NCI-H2196 treated with DMSO at 0.1 percent for 48 hours (cell line): Measurements from ENCODE around the gene NAALADL2.
"Not testable (repeated sequence)": the region's sequence is repeated elsewhere in the genome, so short reads cannot be mapped to it uniquely, and the experiment has no call there.

ENCODE experiments used
- DNase-seq: peaks from one replicate; lab custom pipeline; 2025; ENCODE audit not compliant: unreplicated experiment; lab: John Stamatoyannopoulos, UW

Gene NAALADL2

DNA sequence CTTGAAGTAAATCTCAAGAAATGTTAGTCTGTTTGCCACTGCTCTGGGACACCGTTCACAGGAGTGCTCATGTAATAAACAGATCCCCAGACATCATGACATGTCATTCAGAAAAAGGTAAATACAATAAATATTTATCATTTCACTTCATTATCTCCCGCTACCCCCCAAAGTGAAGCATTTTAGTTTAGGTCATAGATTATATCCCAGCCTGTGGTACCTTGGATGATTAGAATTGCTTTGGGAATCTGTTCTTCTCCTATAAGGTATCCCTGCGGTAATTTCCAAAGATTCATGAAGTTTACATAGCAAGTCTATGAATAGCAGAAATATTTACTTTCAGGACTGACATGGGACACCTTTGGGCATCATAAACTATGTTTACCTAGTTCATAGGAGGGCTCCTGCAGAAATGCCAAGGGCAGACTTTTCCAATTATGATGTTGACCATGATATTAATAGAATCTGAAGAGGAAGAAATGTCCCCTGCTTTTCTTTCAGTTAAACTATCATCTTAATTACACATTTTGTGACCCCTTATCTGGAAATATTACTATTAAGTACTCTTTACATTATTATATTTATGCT is 268.0 kb downstream of the NAALADL2 start:
- no peak for DNase-seq

DNA sequence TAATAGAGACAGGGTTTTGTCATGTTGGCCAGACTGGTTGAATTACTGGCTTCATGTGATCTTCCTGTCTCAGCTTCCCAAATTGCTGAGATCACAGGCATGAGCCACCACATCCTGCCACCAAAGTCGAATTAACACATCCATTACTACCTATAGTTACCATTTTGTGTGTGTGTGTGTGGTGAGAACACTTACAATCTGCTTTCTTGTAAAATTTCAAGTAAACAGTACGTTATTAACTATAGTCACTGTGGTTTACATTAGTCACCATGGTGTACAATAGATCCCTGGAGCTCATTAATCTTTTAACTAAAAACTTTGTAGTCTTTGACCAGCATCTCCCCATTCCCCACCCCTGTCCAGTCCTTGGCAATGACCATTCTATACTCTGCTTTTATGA is 270.0 kb downstream of the NAALADL2 start:
- DNase-seq: no peak

DNA sequence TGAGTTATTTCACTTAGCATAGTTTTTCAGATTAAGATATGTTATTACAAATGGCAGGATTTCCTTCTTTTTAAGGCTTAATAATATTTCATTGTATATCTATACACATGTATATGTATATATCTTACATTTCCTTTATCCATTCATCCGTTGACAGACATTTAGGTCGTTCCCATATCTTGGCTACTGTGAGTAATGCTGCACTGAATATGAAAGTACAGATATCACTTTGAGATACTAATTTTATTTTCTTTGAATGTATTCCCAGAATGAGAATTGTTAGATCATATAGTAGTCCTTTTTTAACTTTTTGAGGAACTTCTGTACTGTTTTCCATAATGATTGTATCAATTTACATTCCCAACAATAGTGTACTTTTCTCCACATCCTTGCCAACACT is 270.4 kb downstream of the NAALADL2 start:
- DNase-seq: no peak

DNA sequence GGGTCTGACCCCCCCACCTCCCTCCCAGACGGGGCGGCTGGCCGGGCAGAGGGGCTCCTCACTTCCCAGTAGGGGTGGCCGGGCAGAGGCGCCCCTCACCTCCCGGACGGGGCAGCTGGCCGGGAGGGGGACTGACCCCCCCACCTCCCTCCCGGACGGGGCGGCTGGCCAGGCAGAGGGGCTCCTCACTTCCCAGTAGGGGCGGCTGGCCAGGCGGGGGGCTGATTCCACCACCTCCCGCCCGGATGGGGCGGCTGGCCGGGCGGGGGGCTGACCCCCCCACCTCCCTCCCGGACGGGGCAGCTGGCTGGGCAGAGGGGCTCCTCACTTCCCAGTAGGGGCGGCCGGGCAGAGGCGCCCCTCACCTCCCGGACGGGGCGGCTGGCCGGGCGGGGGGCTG is 272.7 kb downstream of the NAALADL2 start:
- DNase-seq: not testable (repeated sequence)

DNA sequence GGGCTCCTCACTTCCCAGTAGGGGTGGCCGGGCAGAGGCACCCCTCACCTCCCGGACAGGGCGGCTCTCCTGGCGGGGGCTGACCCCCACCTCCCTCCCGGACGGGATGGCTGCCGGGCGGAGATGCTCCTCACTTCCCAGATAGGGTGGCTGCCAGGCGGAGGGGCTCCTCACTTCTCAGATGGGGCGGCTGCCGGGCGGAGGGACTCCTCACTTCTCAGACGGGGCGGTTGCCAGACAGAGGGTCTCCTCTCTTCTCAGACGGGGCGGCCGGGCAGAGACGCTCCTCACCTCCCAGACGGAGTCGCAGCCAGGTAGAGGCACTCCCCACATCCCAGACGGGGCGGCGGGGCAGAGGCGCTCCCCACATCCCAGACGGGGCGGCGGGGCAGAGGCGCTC is 273.6 kb downstream of the NAALADL2 start:
- DNase-seq: not testable (repeated sequence)

DNA sequence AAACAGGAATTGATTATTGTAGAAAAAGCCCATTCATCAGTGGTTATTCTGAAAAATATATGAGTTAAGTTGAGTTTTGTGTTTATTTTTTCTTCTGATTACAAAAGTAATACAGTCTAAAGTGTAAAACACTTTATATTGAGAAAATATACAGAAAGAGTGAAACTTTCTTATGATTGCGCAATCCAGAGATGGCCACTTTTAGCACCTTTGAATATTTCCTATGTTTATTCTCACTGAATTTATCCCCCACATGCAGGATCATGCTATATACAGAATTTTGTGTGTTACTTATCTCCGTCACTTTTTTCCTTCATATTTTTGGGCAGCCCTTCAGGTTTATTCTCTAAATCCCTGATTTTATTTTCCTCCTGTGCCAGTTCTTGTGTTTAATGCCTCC is 285.2 kb downstream of the NAALADL2 start:
- DNase-seq: no peak

DNA sequence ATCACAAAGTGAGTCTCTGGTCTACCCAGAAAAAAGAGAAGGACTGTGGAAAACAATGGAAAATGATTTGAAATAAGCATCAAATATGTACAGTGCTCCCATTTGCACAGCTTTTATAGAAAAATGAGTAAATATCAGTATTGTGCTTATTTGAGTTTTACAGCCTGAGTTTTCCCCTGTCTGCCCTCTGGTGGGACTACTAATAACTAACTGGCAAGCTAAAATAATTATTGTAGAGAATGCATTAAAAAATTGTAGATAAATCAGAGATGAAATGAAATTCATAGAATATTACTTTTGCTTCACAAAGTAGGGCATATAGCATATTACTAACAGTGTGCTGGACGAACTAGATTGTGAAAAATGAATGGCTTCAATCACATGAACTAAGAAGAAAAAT is 287.1 kb downstream of the NAALADL2 start:
- no peak for DNase-seq

DNA sequence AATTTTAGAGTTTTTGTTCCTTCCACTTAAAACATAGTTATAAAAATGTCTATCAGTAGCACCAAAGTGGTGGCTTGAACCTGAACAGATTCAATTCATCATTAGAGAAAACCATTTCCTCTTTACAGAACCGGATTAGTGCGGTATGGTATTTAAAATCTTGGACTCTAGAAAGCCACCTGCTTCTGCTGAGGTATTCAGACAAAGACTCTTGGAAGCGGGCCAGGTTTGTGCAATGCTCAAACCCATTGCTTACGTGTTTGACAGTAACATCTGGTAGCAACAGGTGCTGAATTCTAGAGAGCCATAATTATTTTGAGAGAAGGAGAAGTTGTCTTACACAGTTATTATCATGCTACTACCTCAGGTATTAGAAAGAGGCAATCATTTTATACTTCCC is 290.5 kb downstream of the NAALADL2 start:
- DNase-seq: peak; percentile 98

DNA sequence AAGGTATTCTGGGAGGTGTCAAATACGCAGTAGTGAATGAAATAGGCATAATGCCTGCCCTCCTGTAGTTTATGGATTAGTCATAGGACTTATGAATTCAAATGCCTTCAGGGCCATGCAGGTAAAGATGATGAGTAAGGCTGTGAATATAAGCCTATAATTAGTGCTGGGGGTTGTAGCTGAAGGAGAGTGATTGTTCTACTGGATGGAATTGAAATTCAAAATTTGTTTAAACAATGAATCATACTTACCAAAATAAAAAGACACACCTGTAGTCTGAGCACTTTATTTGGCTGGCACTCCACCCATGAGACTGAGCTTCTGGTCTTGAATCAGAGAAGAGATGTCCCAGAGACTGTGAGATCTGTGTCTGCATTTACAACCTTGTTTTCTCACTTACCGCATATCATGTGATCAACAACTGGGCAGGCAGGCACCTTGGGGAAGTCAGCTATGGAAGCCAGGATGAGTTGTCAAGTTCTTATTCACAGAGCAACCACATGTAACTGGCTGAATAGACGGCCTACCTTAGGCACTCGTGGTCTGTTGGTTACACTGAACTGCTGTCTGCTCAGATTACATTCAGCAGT is 291.8 kb downstream of the NAALADL2 start:
- DNase-seq: peak; percentile 98

DNA sequence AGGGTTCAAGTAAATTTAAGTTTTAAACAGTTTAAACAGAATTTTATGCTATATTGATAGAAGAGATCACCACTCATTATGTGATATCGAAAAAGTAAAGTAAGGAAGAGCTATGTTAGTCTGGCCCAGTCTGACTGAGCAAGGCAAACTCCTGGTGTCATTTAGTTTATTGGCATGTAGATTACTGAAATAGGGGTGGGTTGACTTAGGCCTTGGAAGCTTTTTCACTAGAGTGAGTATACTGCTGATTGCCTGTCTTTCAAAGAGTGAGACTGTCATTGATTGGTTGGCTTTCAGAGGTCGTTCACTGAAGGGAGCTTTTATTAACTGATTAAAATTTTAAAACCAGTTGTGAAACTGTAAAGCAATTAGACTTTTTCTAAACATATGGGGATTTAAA is 294.5 kb downstream of the NAALADL2 start:
- no peak for DNase-seq

DNA sequence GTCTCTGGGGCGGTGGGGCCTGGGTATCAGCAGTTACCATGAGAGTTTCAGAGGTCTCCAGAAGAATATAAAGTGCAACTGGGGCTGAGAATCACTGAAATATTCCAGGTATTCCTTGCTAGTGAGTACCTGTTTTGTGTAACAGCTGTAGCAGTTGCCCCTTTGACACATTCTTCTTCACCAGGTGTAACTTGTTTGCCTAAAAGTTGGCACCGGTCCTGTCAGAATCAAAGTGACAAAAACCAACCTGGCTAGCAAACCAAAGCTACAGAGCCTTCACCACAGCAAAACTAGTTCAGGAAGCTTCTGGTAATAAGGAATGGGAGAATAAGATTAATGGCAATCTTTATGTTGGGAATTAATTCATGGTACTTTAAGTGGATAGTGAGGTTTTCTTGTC is 296.0 kb downstream of the NAALADL2 start:
- DNase-seq: no peak

DNA sequence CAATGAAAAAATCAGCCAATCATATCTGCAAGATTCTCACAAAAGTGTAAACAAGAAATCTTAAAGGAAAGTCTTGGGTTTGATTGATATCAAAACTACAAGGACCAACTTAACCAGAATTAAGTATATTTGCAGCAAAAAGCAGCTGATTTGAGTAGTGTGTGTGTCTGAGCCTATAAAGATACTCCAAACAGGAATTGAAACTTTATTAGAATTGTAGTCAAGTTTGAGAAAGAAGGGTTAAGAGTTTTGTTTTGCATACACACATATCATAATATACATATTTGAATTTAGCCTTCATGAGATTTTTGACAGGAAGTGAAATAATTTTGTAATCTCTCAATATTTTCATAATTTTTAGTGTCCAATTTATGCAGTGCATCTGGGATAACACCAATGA is 300.1 kb downstream of the NAALADL2 start:
- DNase-seq: no peak

DNA sequence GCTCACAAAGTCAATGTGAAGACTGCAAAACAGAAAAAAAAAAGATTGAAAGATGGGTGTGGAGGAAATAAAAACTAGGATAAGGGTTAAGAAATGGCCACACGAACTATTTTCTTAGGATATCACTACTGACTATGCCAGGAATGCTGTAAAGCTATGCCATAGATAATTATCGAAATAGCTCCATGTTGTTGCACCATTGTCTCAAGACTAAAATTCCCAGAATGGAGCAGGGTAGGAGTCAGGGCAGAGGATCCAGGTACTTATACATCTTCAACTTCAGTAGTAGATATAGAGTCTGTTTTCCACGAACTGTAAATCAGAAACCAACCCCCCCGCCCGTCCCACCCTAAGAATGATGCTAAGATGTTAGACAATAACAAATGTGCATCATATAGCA is 302.2 kb downstream of the NAALADL2 start:
- no peak for DNase-seq

DNA sequence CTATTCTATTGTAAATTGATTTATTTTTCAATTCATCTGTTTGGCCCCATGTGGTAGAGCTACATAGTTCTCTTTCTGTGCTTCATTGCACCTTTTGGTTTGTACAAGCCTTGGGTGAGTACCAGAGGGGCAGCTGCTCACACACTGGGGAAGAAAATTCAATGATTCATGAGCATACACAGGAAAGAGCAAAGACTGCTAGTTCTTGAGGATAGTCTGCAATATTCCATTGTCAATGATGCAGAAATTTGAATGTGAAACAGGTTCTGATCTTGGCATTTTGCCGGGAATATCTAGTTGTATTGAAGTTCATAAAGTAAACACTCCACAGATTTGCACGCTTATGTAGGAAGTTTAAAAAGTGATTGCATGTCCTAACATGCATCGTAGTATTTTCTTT is 304.6 kb downstream of the NAALADL2 start:
- DNase-seq: peak; percentile 77

DNA sequence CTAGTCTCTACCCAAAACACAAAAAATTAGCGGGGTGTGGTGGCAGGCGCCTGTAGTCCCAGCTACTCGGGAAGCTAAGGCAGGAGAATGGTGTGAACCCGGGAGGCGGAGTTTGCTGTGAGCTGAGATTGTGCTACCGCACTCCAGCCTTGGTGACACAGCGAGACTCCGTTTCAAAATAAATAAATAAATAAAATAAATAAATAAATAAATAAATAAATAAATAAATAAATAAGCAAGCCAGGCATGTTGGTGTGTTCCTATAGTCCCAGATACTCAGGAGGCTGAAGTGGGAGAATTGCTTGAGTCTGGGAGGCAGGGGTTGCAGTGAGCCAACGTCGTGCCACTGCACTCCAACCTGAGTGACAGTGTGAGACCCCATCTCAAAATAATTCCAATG is 314.0 kb downstream of the NAALADL2 start:
- DNase-seq: not testable (repeated sequence)

DNA sequence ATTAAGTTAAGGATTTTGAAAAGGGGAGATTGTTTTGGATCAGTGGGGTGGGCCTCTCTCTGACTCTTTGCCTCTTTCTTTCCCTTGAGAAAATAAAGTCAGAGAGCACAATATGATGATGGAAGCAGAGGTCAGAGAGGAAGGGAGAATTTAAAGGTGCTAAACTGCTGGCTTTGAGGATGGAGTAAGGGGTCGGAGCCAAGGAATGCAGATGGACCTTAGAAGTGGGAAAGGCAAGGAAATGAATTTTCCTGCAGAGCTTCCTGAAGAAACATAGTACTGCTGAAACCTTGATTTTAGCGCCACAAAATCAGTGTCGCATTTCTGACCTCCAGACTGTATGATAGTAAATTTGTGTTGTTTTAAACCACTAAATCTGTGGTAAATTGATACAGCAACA is 317.4 kb downstream of the NAALADL2 start:
- no peak for DNase-seq

DNA sequence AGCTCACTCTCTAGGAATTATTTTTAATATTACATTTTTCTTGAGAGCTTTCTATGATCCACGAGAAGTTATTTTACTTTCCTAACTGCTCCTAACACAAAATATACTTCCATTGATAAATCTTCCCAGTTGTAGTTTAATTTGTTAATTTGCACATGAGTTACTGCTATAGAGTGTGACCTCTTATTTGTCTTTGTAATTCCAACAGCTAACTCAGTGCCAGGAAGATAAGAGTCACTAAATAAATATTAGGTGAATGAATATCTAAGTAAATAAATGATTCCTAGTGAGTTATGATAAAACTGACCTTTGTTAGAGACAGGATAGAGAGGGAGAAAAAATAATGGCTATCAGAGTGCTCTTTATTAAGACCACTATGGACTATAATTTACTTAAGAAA is 319.9 kb downstream of the NAALADL2 start:
- peak; percentile 59 for DNase-seq

DNA sequence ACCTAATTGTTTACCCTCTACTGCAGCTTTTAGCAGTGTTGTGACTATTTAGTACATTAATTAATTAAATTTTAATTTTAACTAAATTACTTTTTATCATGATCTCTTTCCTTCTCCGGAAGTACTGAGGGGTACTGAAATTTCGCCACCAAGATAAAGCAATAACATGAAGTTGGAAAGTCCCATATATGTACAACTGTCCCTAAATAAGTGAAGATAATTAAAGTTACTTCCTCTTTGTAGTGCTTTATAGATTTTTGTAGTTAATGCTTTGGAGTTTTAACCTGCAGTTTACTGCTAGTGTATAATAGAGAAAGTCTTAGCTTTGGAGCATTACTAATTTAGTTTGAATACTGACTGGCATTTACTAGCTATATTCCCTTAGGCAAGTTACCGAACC is 325.3 kb downstream of the NAALADL2 start:
- no peak for DNase-seq

DNA sequence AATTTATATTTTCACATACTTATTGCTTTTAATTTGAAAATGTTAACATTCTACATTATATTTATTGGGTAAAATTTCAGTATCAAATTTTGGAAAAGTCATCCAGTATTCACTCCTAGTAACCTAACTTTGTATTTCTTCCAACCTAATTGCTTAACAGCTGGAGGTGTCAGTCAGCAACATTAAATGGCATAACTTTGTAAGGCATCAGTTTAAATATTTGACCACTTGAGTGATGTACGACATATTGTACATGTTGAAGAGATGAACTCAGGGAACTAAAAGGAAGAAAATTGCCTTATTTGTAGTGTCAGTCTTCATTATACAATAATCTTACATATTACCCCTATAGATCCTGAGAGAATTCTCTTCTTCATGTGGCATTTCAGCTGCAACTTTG is 326.8 kb downstream of the NAALADL2 start:
- no peak for DNase-seq

DNA sequence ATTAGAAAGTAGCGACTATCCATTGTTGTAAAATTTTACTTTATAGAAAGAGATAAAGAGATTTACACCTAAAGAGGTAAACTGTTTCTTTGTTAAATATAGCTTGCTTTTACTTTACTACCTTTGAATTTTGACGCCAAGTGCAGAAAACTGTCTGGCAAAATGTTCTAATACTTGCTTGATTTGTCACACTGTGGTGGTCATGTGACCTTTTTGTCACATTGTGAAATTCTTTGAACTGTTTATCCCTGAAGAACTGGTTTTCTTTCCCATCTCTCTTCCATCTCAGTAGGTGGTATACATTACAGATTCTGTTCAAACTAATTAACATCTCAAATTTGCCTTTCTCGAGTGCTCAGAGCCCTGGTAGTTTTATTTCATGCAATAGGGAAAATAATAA is 327.4 kb downstream of the NAALADL2 start:
- DNase-seq: no peak

DNA sequence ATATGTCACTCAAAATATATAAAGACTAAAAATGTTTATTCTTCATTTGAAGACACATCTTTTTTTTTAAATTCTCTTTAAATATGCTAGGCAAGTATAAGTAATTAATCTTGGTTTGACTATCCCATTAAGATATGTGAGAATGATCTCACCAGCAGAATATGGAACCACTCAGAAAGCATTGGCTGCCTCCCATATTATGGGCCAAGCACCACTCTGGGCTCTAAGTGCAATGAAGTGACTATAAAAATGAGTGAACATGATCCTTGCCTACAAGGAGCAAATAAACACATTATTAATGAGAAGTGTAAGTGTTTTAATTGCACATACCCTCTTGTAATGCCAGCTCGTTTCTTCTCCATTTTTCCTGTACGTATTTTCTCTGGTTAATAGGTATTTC is 328.5 kb downstream of the NAALADL2 start:
- peak; percentile 81 for DNase-seq

DNA sequence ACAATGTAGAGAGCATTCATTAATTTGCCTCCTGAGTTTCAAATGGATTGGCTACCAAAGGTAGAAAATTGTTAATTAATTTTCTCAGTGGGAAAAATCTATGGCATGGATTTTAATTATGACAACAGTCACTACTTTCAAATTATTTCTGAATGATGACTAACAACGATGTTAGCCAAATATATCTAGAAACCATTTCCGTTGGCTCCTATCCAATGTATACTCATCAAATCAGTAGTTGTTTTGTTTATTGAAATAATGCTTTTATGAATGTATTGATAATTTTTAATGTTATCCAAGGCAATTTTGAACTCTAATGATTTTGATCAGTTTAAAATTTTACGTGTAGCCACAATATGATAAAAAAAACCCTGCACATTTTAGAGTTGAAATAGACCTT is 333.4 kb downstream of the NAALADL2 start:
- no peak for DNase-seq

DNA sequence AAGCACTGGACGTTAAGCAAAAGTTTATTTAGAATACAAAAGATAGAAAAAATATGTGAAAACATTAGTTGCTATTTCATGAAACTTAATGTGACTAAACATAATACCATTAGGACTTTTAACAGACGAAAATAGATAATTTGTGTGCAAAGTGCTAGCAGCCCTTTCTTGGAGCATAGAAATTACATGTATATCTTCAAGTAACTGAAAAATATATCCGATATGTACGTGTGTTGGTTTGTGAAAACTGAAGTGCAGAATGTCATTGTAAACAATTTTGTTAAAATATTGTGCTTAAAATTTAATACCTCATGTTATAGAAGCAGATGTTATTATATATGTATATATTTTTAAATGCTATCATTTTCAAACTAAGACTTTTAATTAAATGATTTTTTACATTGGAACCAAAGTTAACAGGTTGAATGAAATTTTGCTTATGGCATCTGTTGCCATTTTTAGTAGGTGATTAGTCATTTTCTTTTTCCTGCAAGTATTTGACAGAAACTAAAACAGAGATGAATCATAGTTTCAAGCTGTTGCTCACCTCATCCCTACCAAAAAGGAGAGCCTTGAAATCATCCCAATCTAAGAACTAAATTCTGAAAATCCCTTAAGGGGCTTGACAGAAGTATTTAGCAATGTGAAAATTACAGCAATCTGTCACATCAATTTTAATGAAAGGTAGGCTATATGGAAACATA is 334.8 kb downstream of the NAALADL2 start:
- DNase-seq: no peak
